PC-9 (cell line): ENCODE data around the gene ST6GALNAC3.

Experiments
- CTCF ChIP-seq: fragments of 200-600 bp; sonication (generic); conservative IDR thresholded peaks from 2 replicates; pipeline ENCODE4 v1.6.1; 2017; ENCODE audit warnings: mixed run types, antibody characterized with exemption, mild to moderate bottlenecking, moderate library complexity
- EZH2 ChIP-seq: fragments of 200-600 bp; sonication (generic); IDR thresholded peaks from 2 replicates; pipeline ENCODE4 v1.8.0; 2017; ENCODE audit warnings: antibody characterized with exemption, low read depth

DNA sequence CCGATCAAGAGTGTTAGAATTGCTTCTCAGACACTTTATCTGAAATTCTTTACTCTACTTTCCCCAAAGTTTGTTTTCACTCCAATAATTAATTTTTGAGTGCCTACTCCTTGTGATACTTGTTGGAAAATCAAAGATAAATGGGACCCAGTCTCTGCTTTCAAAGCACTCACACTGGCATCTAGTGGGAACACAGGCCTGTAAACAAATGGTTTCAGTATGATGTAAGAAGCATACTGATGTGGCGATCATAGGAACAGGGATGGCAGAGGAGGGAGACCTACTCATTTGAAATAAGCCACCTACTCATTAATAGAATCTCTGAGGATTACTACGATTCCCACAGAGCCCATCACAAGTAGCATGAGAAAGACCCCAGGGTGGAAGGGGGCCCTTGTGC is 519.1 kb downstream of the ST6GALNAC3 start:
- TF ChIP-seq CTCF: no peak
- no peak for TF ChIP-seq EZH2
